IPS-NIHi11 (cell line): ENCODE measurements around the gene KMO.
A peak's percentile ranks its signal among the peaks of the same experiment; 100 is the strongest.

Source experiments
- DNase-seq: peaks from one replicate; pipeline ENCODE4 v3.0.0; 2012; ENCODE audit warnings: mixed read lengths, low spot score

KMO gene

GRCh38 chr1:241532162-241532531 lies at the start of gene KMO:
Gene KMO (plus strand): TSS chr1:241532378. CDS start chr1:241532445, 67 bp downstream.
- DNase-seq, result no peak

- no peak for DNase-seq
These were observed 49.4 kb upstream of the KMO start for GRCh38 chr1:241482761-241483250.

- no peak for DNase-seq
These were observed 47.0 kb upstream of the KMO start for GRCh38 chr1:241485145-241485544.

- peak; percentile 37 for DNase-seq
These were observed 46.6 kb upstream of the KMO start for GRCh38 chr1:241485554-241485992.

- DNase-seq, result no peak
These were observed 43.4 kb upstream of the KMO start for GRCh38 chr1:241488739-241489138.

- DNase-seq, result no peak
These were observed 36.4 kb upstream of the KMO start for GRCh38 chr1:241495741-241496140.

- DNase-seq, result peak; percentile 23
These were observed 32.3 kb upstream of the KMO start for GRCh38 chr1:241499910-241500309.

GRCh38 chr1:241503444-241503843 lies 28.7 kb upstream of the KMO start:
- DNase-seq, result no peak

GRCh38 chr1:241507189-241507863 lies 24.9 kb upstream of the KMO start:
- DNase-seq, result no peak

- no peak for DNase-seq
These were observed 18.8 kb upstream of the KMO start for GRCh38 chr1:241513378-241513777.

GRCh38 chr1:241518476-241519307 lies 13.5 kb upstream of the KMO start:
- peak; percentile 32 for DNase-seq

GRCh38 chr1:241519308-241520079 lies 12.7 kb upstream of the KMO start, which contains the start of gene FH:
Gene FH (minus strand): TSS chr1:241519755. CDS start chr1:241519722, 33 bp downstream.
- DNase-seq, result peak; percentile 93

- DNase-seq, result no peak
These were observed 12.1 kb upstream of the KMO start for GRCh38 chr1:241520080-241520465.

- no peak for DNase-seq
These were observed 10.5 kb upstream of the KMO start for GRCh38 chr1:241521718-241522117.

- no peak for DNase-seq
These were observed 7.2 kb upstream of the KMO start for GRCh38 chr1:241525026-241525425.

GRCh38 chr1:241527146-241527545 lies 5.0 kb upstream of the KMO start:
- no peak for DNase-seq

GRCh38 chr1:241531195-241532161 lies 700 bp upstream of the KMO start:
- DNase-seq, result peak; percentile 26

- no peak for DNase-seq
These were observed 686 bp downstream of the KMO start for GRCh38 chr1:241532864-241533263.

- no peak for DNase-seq
These were observed 1.3 kb downstream of the KMO start for GRCh38 chr1:241533326-241534115.

- no peak for DNase-seq
These were observed 4.1 kb downstream of the KMO start for GRCh38 chr1:241536304-241536703.
